Heart right ventricle (tissue), 16 donors: ENCODE results near the gene NFATC1. TPM values are rescaled to one million over a fixed set of nuclear protein-coding genes. Genes with fewer than 3 reads are reported as not detected.

Experiments used
- ATAC-seq, 8 donors: fragments of 200-7000 bp; cut with Tn5 transposase; one replicate each; pipeline ENCODE4 v1.9.1; 2020; ENCODE audit warnings: mild to moderate bottlenecking in 8 of 8, moderate library complexity in 8 of 8, moderate number of reproducible peaks in 1 of 8
- DNase-seq, 2 donors: peaks; one replicate each; pipeline ENCODE4 v3.0.0-alpha.2; 2020
- H3K27ac ChIP-seq, 10 donors: fragments of 200-600 bp; sonication (generic) in 2 of 10; one replicate each; pipeline versions ENCODE4 v1.5.0 to v1.8.0; 2020 to 2022; ENCODE audit warnings: mild to moderate bottlenecking in 3 of 10
- H3K27me3 ChIP-seq, 7 donors: fragments of 200-600 bp; one replicate each; pipeline ENCODE4 v1.8.0; 2021 to 2022; ENCODE audit warnings: mild to moderate bottlenecking in 2 of 7
- H3K36me3 ChIP-seq, 9 donors: fragments of 200-600 bp; sonication (generic) in 1 of 9; one replicate each; pipeline versions ENCODE4 v1.5.0 to v1.8.0; 2020 to 2022; ENCODE audit warnings: mild to moderate bottlenecking in 2 of 9
- H3K4me1 ChIP-seq, 9 donors: fragments of 200-600 bp; sonication (generic) in 1 of 9; one replicate each; pipeline versions ENCODE4 v1.5.0 to v1.8.0; 2020 to 2022; ENCODE audit warnings: mild to moderate bottlenecking in 4 of 9
- H3K4me3 ChIP-seq, 10 donors: fragments of 200-600 bp; sonication (generic) in 2 of 10; one replicate each; pipeline versions ENCODE4 v1.5.0 to v1.8.0; 2020 to 2022; ENCODE audit warnings: mild to moderate bottlenecking in 7 of 10, moderate library complexity in 2 of 10
- H3K9me3 ChIP-seq, 11 donors: fragments of 200-600 bp in 10 of 11; sonication (generic) in 2 of 11; one replicate each; pipeline versions ENCODE4 v1.5.0 to v1.8.0; 2013 to 2022; ENCODE audit warnings: mild to moderate bottlenecking in 2 of 11, control low read depth in 1 of 11, moderate library complexity in 1 of 11
- WGBS, 2 donors: extraction: QIAGEN DNeasy Blood & Tissue Kit; methylation state at CpG; one replicate each; pipeline ENCODE4 v1.1.7; 2013; ENCODE audit warnings: inconsistent platforms in 1 of 2; 5-methylcytosine and 5-hydroxymethylcytosine counted together
- intact Hi-C, 10 donors: fragments of 100-400 bp; cut with DNase I; formaldehyde crosslinking; loops; one replicate each; pipeline versions ENCODE4 v1.11.1 to v1.14.2; 2022
- polyA plus RNA-seq, 2 donors: library from polyadenylated mRNA; stranded (reverse); fragments of 200-250 nt; gene quantifications; one replicate each; pipeline ENCODE4 v1.2.3, GENCODE V29; 2013
- total RNA-seq, 10 donors: library from RNA; stranded (reverse); fragmentation: NEBNext Ultra II Directional in 3 of 10; extraction: Animal tissue kit (Norgen Biotek cat#: 25700) in 3 of 10; gene quantifications; one replicate each; pipeline versions ENCODE4 v1.2.1 to v1.2.4, GENCODE V29; 2021 to 2023
- TF ChIP-seq, protein P1 (sequence below), 9 donors: fragments of 200-600 bp; sonication (generic) in 2 of 9; IDR thresholded peaks; one replicate each; pipeline versions ENCODE4 v1.5.0 to v1.8.0; 2021 to 2022; ENCODE audit warnings: antibody characterized with exemption in 9 of 9, mild to moderate bottlenecking in 5 of 9, moderate library complexity in 1 of 9
- donor health status: Arrhythmogenic right ventricular cardiomyopathy.
- donor health status: ischemic (EF 13 %, LVEDD 7.1; RV severe dilation, severe dysfunction).
- donor health status: healthy with polysubstance abuse.
- donor health status: DM: no; HTN: yes; CAD: no.
- donor health status: DM: no; HTN: no; CAD: no.
- donor health status: ischemic (EF 25% LVEDD 6.9; RV normal size, moderate dysfunction).
- donor health status: ischemic (EF 25% LVEDD 5.7; RV mildly dilated, moderate dysfunction).
- donor health status: healthy.
- donor health status: DM: yes; HTN: yes; CAD: no.
- donor health status: Ischemic cardiomyopathy.
- donor health status: ischemic (EF 35%, LVEDD 5.7; RV mildly dilated, moderate dysfunction).
- donor health status: nonischemic (EF 11% LVEDD 7.7; RV severe dilation, severe dysfunction).
- donor health status: DM: yes; HTN: yes; CAD: no.
- donor health status: PGD.
- donor health status: ischemic (EF 29% LVEDD 5.4; RV normal size, mild dysfunction).
- donor health status: nonischemic (EF 23%, LVEDD 6.1; RV moderate dilation, normal function).

Gene NFATC1
- total and polyA plus RNA-seq, 12 donors, result 6.3 to 23.8 (median 18.6) TPM

DNA sequence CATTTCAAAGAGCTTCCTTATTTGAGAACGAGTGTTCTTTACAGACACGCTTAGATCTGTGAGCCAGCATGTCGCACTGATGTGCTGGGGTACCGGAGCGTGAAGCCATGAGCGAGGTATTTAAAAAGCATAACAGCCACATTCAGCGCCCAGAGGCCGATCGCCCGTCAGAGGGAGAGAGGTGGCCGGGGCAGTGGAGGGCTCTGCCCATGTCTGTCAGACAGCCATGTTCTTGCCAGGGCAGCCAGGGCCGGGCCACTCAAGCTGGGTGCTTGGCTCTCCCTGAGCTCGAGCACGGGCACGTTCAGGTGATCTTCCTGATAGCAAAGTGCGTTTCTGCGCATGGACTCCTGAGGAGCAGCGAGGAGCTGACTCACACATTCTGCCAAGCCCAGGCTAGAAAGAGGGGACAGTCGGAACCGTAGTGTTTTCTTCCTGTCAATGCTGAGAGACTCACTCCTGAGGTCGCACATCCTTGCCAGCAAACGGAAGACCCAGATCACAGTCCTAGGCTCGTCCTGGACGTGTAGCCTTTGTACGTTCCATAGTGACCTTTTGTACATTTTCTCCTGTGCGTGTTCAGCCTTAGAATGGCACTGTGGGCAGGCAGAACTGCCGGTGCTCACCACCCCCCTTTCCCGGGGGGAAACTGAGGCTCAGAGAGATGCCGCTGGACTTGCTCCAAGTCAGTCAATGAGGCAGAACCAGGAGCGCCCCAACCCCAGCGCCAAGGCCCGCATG, 100.7 kb downstream of the NFATC1 start:
- TF ChIP-seq, protein P1, sequence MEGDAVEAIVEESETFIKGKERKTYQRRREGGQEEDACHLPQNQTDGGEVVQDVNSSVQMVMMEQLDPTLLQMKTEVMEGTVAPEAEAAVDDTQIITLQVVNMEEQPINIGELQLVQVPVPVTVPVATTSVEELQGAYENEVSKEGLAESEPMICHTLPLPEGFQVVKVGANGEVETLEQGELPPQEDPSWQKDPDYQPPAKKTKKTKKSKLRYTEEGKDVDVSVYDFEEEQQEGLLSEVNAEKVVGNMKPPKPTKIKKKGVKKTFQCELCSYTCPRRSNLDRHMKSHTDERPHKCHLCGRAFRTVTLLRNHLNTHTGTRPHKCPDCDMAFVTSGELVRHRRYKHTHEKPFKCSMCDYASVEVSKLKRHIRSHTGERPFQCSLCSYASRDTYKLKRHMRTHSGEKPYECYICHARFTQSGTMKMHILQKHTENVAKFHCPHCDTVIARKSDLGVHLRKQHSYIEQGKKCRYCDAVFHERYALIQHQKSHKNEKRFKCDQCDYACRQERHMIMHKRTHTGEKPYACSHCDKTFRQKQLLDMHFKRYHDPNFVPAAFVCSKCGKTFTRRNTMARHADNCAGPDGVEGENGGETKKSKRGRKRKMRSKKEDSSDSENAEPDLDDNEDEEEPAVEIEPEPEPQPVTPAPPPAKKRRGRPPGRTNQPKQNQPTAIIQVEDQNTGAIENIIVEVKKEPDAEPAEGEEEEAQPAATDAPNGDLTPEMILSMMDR (IDR thresholded peaks at IDR 0.05), result no peak
- DNase-seq (no peak), ATAC-seq (peak in 5 of 8 donors; percentile 10 to 27 (median 13))
- H3K36me3 ChIP-seq, result peaks cover 0 to 41% (median 0%) of the 10 kb centered on the region in 9 donors
- H3K9me3 ChIP-seq, result peaks cover 0 to 35% (median 11%) of the 10 kb centered on the region in 11 donors
- intact Hi-C loops, result no loop called here
- H3K27ac ChIP-seq, result peak overlapping the region in 2 of 10 donors; percentile 19 to 36
- no peak overlapping the region for H3K4me3 ChIP-seq
- H3K27me3 ChIP-seq, result no peaks in the 10 kb centered on the region
- peaks cover 0 to 19% (median 6%) of the 10 kb centered on the region in 9 donors for H3K4me1 ChIP-seq
- 81 to 89% methylated on average over 32 of the region's 32 CpGs for WGBS, 2 donors

DNA sequence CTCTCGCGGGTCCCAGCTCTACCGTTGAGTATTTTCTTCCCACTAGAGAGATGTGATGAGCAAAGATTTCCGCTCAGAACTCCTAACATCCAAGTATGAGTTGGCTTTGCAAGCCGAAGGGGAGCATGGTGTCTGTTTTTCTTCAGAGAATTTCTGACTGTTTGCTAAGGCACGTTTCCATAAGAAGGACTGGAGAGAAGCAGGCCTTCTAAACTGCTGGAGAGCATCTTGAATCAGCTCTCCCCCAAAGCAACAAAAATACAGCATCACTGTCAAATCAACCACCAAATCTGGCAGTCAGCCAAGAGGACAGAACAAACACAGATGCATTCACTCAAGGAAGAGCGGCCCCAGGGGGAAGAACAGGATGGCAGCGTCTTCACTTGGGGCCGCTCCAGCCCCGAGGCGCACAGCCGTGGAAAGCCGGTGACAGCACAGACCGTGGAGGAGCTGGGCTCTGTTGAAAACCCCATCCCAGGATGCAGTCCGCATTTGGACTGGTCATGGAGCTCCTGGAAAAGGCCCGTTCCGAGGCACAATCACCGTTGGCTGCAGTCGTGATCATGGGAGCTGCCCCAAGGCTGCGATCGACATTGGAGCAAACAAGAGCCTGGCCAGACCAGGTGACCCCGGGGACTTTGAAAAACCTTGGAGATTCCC, 101.4 kb downstream of the NFATC1 start:
- peak in 1 of 2 donors; percentile 62 for DNase-seq
- Histone ChIP-seq H3K4me3 (no peak overlapping the region), H3K4me1 (peaks cover 0 to 19% (median 6%) of the 10 kb centered on the region in 9 donors), H3K36me3 (peaks cover 0 to 41% (median 0%) of the 10 kb centered on the region in 9 donors), H3K9me3 (peaks cover 0 to 35% (median 11%) of the 10 kb centered on the region in 11 donors), H3K27me3 (no peaks in the 10 kb centered on the region), H3K27ac (peak overlapping the region in 2 of 10 donors; percentile 19 to 38)
- peak; percentile 43 to 81 (median 58) for ATAC-seq
- 61 to 63% methylated on average over 22 of the region's 22 CpGs for WGBS, 2 donors
- TF ChIP-seq, protein P1 (IDR thresholded peaks at IDR 0.05), result no peak
- intact Hi-C loops, result no loop called here

DNA sequence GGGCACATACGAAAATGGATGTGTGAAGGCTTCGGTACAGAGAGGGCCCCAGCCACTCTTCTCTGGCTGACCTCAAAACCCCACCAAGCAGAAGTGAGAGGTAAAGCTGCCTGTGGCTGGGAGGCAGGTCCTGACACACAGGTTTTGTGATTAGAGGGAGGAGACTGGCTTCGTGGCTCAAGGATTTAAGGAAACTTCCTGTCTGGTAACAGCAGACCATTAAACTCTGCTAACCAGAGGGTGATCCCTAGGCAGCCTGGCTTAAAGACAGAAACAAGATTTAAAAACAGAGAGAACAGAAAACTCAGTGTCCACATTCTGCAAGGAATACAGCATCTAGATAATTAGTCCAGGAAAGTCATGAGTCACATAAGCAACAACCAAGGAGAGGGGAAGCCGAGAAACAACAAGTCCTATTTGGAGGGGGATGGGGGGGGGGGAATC, 101.9 kb downstream of the NFATC1 start:
- Histone ChIP-seq H3K36me3 (peaks cover 0 to 41% (median 0%) of the 10 kb centered on the region in 9 donors), H3K4me1 (peaks cover 0 to 19% (median 6%) of the 10 kb centered on the region in 9 donors), H3K27ac (peak overlapping the region in 2 of 10 donors; percentile 19 to 38), H3K9me3 (peaks cover 0 to 35% (median 11%) of the 10 kb centered on the region in 11 donors), H3K4me3 (no peak overlapping the region), H3K27me3 (no peaks in the 10 kb centered on the region)
- TF ChIP-seq, protein P1 (IDR thresholded peaks at IDR 0.05), result no peak
- 72 to 78% methylated on average over 4 of the region's 4 CpGs for whole genome bisulfite sequencing, 2 donors
- intact Hi-C loops, result no loop called here
- no peak for DNase-seq
- ATAC-seq, result no peak

DNA sequence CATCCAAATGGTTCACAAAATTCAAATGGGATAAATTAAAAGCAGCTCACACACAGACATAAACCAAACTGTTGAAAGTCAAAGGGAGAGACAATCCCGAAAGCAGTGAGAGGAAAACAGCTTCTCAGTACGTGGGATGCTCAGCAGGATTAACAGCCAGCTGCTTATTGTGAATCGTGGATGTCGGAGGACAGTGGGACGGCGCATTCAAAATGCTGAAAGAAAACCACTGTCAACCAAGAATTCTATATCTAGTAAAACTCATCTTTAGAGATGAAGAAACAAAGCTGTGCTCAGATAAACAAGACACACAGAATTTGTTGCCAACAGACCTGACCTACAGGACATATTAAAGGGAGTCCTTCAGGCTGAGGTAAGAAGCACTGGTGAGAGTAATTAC, 102.9 kb downstream of the NFATC1 start:
- ATAC-seq (no peak), DNase-seq (no peak)
- H3K36me3 ChIP-seq, result peaks cover 0 to 33% (median 0%) of the 10 kb centered on the region in 9 donors
- WGBS, 2 donors, result 98 to 100% methylated on average over 6 of the region's 6 CpGs
- peaks cover 0 to 35% (median 11%) of the 10 kb centered on the region in 11 donors for H3K9me3 ChIP-seq
- peaks cover 0 to 19% (median 6%) of the 10 kb centered on the region in 9 donors for H3K4me1 ChIP-seq
- no peak overlapping the region for H3K4me3 ChIP-seq
- TF ChIP-seq, protein P1 (IDR thresholded peaks at IDR 0.05), result no peak
- no peaks in the 10 kb centered on the region for H3K27me3 ChIP-seq
- intact Hi-C loops, result no loop called here
- no peak overlapping the region for H3K27ac ChIP-seq
